H9 (cell line): Measurements from ENCODE around the gene CD248. TPM values are rescaled to one million over a fixed set of nuclear protein-coding genes. Genes with fewer than 3 reads are reported as not detected.

Experiments
- DNase-seq: peaks from one replicate; pipeline ENCODE4 v3.0.0-alpha.2; 2017
- H2AFZ ChIP-seq: one replicate; pipeline ENCODE4 v1.6.1; 2013; ENCODE audit warnings: mild to moderate bottlenecking, low read length, control low read depth, moderate library complexity
- H2AK5ac ChIP-seq: 2 replicates; pipeline ENCODE4 v1.6.1; 2013; ENCODE audit warnings: low read length, control low read depth, mixed read lengths; ENCODE audit not compliant: insufficient read length
- H2BK120ac ChIP-seq: one replicate; pipeline ENCODE4 v1.6.1; 2013; ENCODE audit warnings: low read depth, mild to moderate bottlenecking, low read length, control low read depth, inconsistent platforms; ENCODE audit not compliant: poor library complexity, severe bottlenecking
- H2BK12ac ChIP-seq: 2 replicates; pipeline ENCODE4 v1.6.1; 2013; ENCODE audit warnings: low read length, control low read depth, mixed read lengths, low read depth; ENCODE audit not compliant: insufficient read length
- H2BK15ac ChIP-seq: 2 replicates; pipeline ENCODE4 v1.6.1; 2013; ENCODE audit warnings: low read depth, low read length, control low read depth
- H2BK20ac ChIP-seq: one replicate; pipeline ENCODE4 v1.6.1; 2013; ENCODE audit warnings: low read depth, mild to moderate bottlenecking, low read length, control low read depth, inconsistent platforms; ENCODE audit not compliant: poor library complexity, severe bottlenecking
- H2BK5ac ChIP-seq: 2 replicates; pipeline ENCODE4 v1.6.1; 2013; ENCODE audit warnings: low read length, control low read depth, mixed read lengths; ENCODE audit not compliant: insufficient read length
- H3K14ac ChIP-seq: 2 replicates; pipeline ENCODE4 v1.6.1; 2013; ENCODE audit warnings: low read length, control low read depth; ENCODE audit not compliant: insufficient read depth
- H3K18ac ChIP-seq: 2 replicates; pipeline ENCODE4 v1.6.1; 2013; ENCODE audit warnings: low read depth, mild to moderate bottlenecking, mixed read lengths, low read length, control low read depth; ENCODE audit not compliant: insufficient read length
- H3K23ac ChIP-seq: 2 replicates; pipeline ENCODE4 v1.6.1; 2013; ENCODE audit warnings: low read length, control low read depth, mixed read lengths, low read depth; ENCODE audit not compliant: insufficient read length
- H3K23me2 ChIP-seq: 2 replicates; pipeline ENCODE4 v1.6.1; 2013; ENCODE audit warnings: low read depth, mild to moderate bottlenecking, mixed read lengths, low read length, control low read depth; ENCODE audit not compliant: insufficient read length, poor library complexity, severe bottlenecking
- H3K27ac ChIP-seq: 2 replicates; pipeline ENCODE4 v1.5.1; 2013; ENCODE audit warnings: low read length, control low read depth, mixed read lengths, low read depth; ENCODE audit not compliant: insufficient read length
- H3K27me3 ChIP-seq: 2 replicates; pipeline ENCODE4 v1.6.1; 2013; ENCODE audit warnings: low read length, control low read depth, inconsistent platforms; ENCODE audit not compliant: insufficient read depth
- H3K4ac ChIP-seq: 2 replicates; pipeline ENCODE4 v1.6.1; 2013; ENCODE audit warnings: low read depth, mild to moderate bottlenecking, control low read depth, inconsistent platforms, low read length, moderate library complexity
- H3K4me1 ChIP-seq: 2 replicates; pipeline ENCODE4 v1.6.1; 2013; ENCODE audit warnings: low read length, control low read depth, inconsistent platforms; ENCODE audit not compliant: insufficient read depth
- H3K4me2 ChIP-seq: 2 replicates; pipeline ENCODE4 v1.6.1; 2013; ENCODE audit warnings: low read length, control low read depth, mixed read lengths; ENCODE audit not compliant: insufficient read length, insufficient read depth
- H3K56ac ChIP-seq: 2 replicates; pipeline ENCODE4 v1.6.1; 2013; ENCODE audit warnings: low read depth, mild to moderate bottlenecking, mixed read lengths, low read length, control low read depth; ENCODE audit not compliant: insufficient read length
- H3K79me1 ChIP-seq: 2 replicates; pipeline ENCODE4 v1.6.1; 2013; ENCODE audit warnings: low read depth, mild to moderate bottlenecking, moderate library complexity, low read length, control low read depth, inconsistent platforms; ENCODE audit not compliant: insufficient read depth, poor library complexity, severe bottlenecking
- H3K79me2 ChIP-seq: 2 replicates; pipeline ENCODE4 v1.6.1; 2013; ENCODE audit warnings: low read length, control low read depth, inconsistent platforms; ENCODE audit not compliant: insufficient read depth
- H3K9ac ChIP-seq: 2 replicates; pipeline ENCODE4 v1.6.1; 2013; ENCODE audit warnings: low read length, control low read depth, mixed read lengths; ENCODE audit not compliant: insufficient read length; ENCODE audit errors: extremely low read depth
- H3K9me3 ChIP-seq: one replicate; pipeline ENCODE4 v1.6.1; 2013; ENCODE audit warnings: low read depth, low read length, inconsistent platforms; ENCODE audit not compliant: control insufficient read depth
- H3T11ph ChIP-seq: one replicate; pipeline ENCODE4 v1.6.1; 2013; ENCODE audit warnings: mild to moderate bottlenecking, low read length, control low read depth, inconsistent platforms
- H4K20me1 ChIP-seq: one replicate; pipeline ENCODE4 v1.6.1; 2013; ENCODE audit not compliant: control insufficient read depth, insufficient read length, insufficient read depth
- H4K5ac ChIP-seq: 2 replicates; pipeline ENCODE4 v1.6.1; 2013; ENCODE audit warnings: low read depth, mild to moderate bottlenecking, mixed read lengths, low read length, control low read depth; ENCODE audit not compliant: insufficient read length
- H4K8ac ChIP-seq: replicated peaks from 2 replicates; pipeline ENCODE4 v1.6.1; 2013; ENCODE audit warnings: low read length, control low read depth, mixed read lengths, low read depth; ENCODE audit not compliant: insufficient read length
- H4K91ac ChIP-seq: 2 replicates; pipeline ENCODE4 v1.6.1; 2013; ENCODE audit warnings: low read depth, mild to moderate bottlenecking, moderate library complexity, mixed read lengths, low read length, control low read depth; ENCODE audit not compliant: insufficient read length
- H3K27ac Mint-ChIP-seq, 3 experiments: 2 replicates in 2 of 3; 3 replicates in 1 of 3; pipeline ENCODE4 v1.8.0; 2020 to 2021; ENCODE audit warnings: mixed read lengths in 3 of 3, mild to moderate bottlenecking in 1 of 3, moderate library complexity in 1 of 3
- H3K27me3 Mint-ChIP-seq: 2 replicates; pipeline ENCODE4 v1.8.0; 2021; ENCODE audit warnings: low read depth, mild to moderate bottlenecking, moderate library complexity, mixed read lengths
- H3K36me3 Mint-ChIP-seq, 3 experiments: 2 replicates in 2 of 3; 3 replicates in 1 of 3; pipeline ENCODE4 v1.8.0; 2020 to 2021; ENCODE audit warnings: low read depth in 3 of 3, mixed read lengths in 3 of 3; ENCODE audit not compliant: insufficient read depth in 1 of 3
- H3K4me1 Mint-ChIP-seq, 2 experiments: 2 replicates each; pipeline ENCODE4 v1.8.0; 2020; ENCODE audit warnings: mixed read lengths in 2 of 2
- H3K4me3 Mint-ChIP-seq, 2 experiments: 2 replicates in 1 of 2; 3 replicates in 1 of 2; pipeline ENCODE4 v1.8.0; 2020 to 2021; ENCODE audit warnings: mild to moderate bottlenecking in 2 of 2, mixed read lengths in 2 of 2, moderate library complexity in 1 of 2
- H3K9me3 Mint-ChIP-seq, 2 experiments: 2 replicates in 1 of 2; 3 replicates in 1 of 2; pipeline ENCODE4 v1.8.0; 2020; ENCODE audit warnings: mild to moderate bottlenecking in 2 of 2, mixed read lengths in 2 of 2, moderate library complexity in 1 of 2
- WGBS: extraction: QIAGEN DNeasy Blood & Tissue Kit; methylation state at CpG from one replicate; pipeline ENCODE4 v1.1.7; 2013; ENCODE audit warnings: missing lambda C conversion rate, low lambda C conversion rate, mixed read lengths; ENCODE audit not compliant: insufficient read length; ENCODE audit errors: extremely low coverage; 5-methylcytosine and 5-hydroxymethylcytosine counted together
- total RNA-seq: library from RNA; stranded (reverse); gene quantifications from 2 replicates; pipeline ENCODE4 v1.2.1, GENCODE V29; 2021
- TF ChIP-seq, protein P1 (sequence below): fragments of 200-600 bp; sonication (generic); conservative IDR thresholded peaks from 3 replicates; pipeline ENCODE4 v1.8.0; 2021; ENCODE audit warnings: antibody characterized with exemption, mild to moderate bottlenecking

Gene CD248
- total RNA-seq, 1 experiment from 2014 or later: 1.5 TPM

DNA sequence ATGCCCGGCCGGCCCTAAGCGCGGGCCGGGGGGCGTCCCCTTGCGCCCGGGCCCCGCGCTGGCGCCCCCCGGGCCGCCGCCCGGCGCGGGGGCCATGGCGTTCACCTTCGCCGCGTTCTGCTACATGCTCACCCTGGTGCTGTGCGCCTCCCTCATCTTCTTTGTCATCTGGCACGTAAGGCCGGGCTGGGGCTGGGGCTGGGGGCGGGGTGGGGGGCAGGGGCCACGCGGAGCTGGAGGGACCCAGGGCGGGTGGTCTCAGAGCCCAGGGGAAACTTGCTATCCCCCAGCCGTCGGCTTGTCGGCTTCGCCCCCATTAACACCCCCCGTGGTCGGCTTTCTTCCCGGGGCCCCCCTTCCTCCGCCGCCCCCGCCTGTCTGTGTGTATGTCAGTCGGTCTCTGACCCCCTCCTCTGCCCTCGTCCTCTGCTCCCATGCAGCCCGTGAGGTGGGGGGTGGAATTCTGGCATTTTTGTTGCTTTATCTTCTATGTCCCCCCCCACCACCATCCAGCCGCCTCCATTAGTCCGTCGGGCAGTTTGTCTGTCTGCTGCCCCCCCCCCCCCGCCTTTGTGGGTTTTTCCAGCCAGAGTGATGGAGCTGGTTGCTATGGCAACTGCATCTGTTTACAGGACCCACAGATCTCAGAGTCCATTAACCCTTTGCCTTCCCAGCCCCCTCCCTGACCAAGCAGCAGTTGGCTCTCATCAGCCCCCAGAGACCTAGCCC lies 38.3 kb downstream of the CD248 start:
- peaks cover under 1 to 20% (median 19%) of the 10 kb centered on the region in 3 experiments; a peak in 6 of 7 replicates for H3K36me3 Mint-ChIP-seq
- H3K14ac ChIP-seq: peak overlapping the region; percentile 47; the same call in 1 of the 2 replicates
- H3K23me2 ChIP-seq: no peaks in the 10 kb centered on the region
- H4K8ac ChIP-seq: no peak overlapping the region
- H4K91ac ChIP-seq: no peak overlapping the region
- WGBS: no CpG with 5 or more reads among the region's 45 CpGs
- no peak overlapping the region for H2BK12ac ChIP-seq
- no peaks in the 10 kb centered on the region for H3K79me2 ChIP-seq
- H2BK15ac ChIP-seq: no peak overlapping the region
- H3K4ac ChIP-seq: no peak overlapping the region
- no peak overlapping the region for H2BK5ac ChIP-seq
- H3K27ac Mint-ChIP-seq: no peak overlapping the region; a peak in 1 of 7 replicates
- peaks cover 23% of the 10 kb centered on the region for H3K27me3 Mint-ChIP-seq
- no peaks in the 10 kb centered on the region for H3K79me1 ChIP-seq
- peaks cover 26 to 29% of the 10 kb centered on the region in 2 experiments for H3K4me1 Mint-ChIP-seq
- TF ChIP-seq, protein P1, sequence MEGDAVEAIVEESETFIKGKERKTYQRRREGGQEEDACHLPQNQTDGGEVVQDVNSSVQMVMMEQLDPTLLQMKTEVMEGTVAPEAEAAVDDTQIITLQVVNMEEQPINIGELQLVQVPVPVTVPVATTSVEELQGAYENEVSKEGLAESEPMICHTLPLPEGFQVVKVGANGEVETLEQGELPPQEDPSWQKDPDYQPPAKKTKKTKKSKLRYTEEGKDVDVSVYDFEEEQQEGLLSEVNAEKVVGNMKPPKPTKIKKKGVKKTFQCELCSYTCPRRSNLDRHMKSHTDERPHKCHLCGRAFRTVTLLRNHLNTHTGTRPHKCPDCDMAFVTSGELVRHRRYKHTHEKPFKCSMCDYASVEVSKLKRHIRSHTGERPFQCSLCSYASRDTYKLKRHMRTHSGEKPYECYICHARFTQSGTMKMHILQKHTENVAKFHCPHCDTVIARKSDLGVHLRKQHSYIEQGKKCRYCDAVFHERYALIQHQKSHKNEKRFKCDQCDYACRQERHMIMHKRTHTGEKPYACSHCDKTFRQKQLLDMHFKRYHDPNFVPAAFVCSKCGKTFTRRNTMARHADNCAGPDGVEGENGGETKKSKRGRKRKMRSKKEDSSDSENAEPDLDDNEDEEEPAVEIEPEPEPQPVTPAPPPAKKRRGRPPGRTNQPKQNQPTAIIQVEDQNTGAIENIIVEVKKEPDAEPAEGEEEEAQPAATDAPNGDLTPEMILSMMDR: no peak
- no peaks in the 10 kb centered on the region for H3K9me3 ChIP-seq
- no peaks in the 10 kb centered on the region for H3K4me1 ChIP-seq
- no peak overlapping the region for H2AFZ ChIP-seq
- H3K23ac ChIP-seq: no peak overlapping the region
- H3T11ph ChIP-seq: no peak overlapping the region
- H3K27ac ChIP-seq: no peak overlapping the region
- no peaks in the 10 kb centered on the region for H4K20me1 ChIP-seq
- H3K4me2 ChIP-seq: peak overlapping the region; percentile 18
- no peaks in the 10 kb centered on the region for H3K27me3 ChIP-seq
- peak overlapping the region; percentile 78 for H3K18ac ChIP-seq
- no peak for DNase-seq
- no peak overlapping the region for H3K56ac ChIP-seq
- H3K4me3 Mint-ChIP-seq: peak overlapping the region; percentile 62 to 82
- no peak overlapping the region for H2AK5ac ChIP-seq
- no peak overlapping the region for H4K5ac ChIP-seq
- no peak overlapping the region for H2BK120ac ChIP-seq
- no peak overlapping the region for H2BK20ac ChIP-seq
- no peaks in the 10 kb centered on the region for H3K9me3 Mint-ChIP-seq
- no peak overlapping the region for H3K9ac ChIP-seq
